ENCODE data around the gene SNUPN. TPM values are rescaled to one million over a fixed set of nuclear protein-coding genes. Genes with fewer than 3 reads are reported as not detected.
A peak's percentile ranks its signal among the peaks of the same experiment; 100 is the strongest.

Gene SNUPN
- 36.0 and 41.4 TPM in 2 replicates for total RNA-seq (2014; rRNA removed; shearing (Covaris generic))

GRCh38 chr15:75625542-75626347, at the start of gene SNUPN:
SNUPN (minus strand) TSS chr15:75625725; CDS start chr15:75621051, 4,674 bp downstream.
- peak; percentile 96 for DNase-seq (ENCODE audit: low read depth)

- no peak for DNase-seq (ENCODE audit: low read depth)
These were observed 48.8 kb upstream of the SNUPN start for GRCh38 chr15:75674366-75674765.

- peak; percentile 89 for DNase-seq (ENCODE audit: low read depth)
These were observed 48.1 kb upstream of the SNUPN start for GRCh38 chr15:75673426-75674235.

GRCh38 chr15:75672646-75673425, 47.3 kb upstream of the SNUPN start:
- peak; percentile 88 for DNase-seq (ENCODE audit: low read depth)

GRCh38 chr15:75671730-75672602, 46.4 kb upstream of the SNUPN start:
- DNase-seq (ENCODE audit: low read depth) = no peak

GRCh38 chr15:75669879-75670212, 44.3 kb upstream of the SNUPN start:
- DNase-seq (ENCODE audit: low read depth) = no peak

- peak; percentile 76 for DNase-seq (ENCODE audit: low read depth)
These were observed 43.8 kb upstream of the SNUPN start for GRCh38 chr15:75669191-75669878.

- DNase-seq (ENCODE audit: low read depth) = peak; percentile 99
These were observed 41.4 kb upstream of the SNUPN start for GRCh38 chr15:75666823-75667501.

- DNase-seq (ENCODE audit: low read depth) = no peak
These were observed 38.5 kb upstream of the SNUPN start for GRCh38 chr15:75663931-75664421.

- no peak for DNase-seq (ENCODE audit: low read depth)
These were observed 37.4 kb upstream of the SNUPN start for GRCh38 chr15:75662823-75663519.

- DNase-seq (ENCODE audit: low read depth) = no peak
These were observed 36.2 kb upstream of the SNUPN start for GRCh38 chr15:75661756-75662140.

GRCh38 chr15:75661100-75661755, 35.7 kb upstream of the SNUPN start:
- DNase-seq (ENCODE audit: low read depth) = peak; percentile 96

- DNase-seq (ENCODE audit: low read depth) = peak; percentile 39
These were observed 34.6 kb upstream of the SNUPN start for GRCh38 chr15:75659928-75660645.

GRCh38 chr15:75659141-75659771, 33.7 kb upstream of the SNUPN start:
- no peak for DNase-seq (ENCODE audit: low read depth)

GRCh38 chr15:75656813-75657212, 31.3 kb upstream of the SNUPN start:
- DNase-seq (ENCODE audit: low read depth) = no peak

GRCh38 chr15:75656331-75656730, 30.8 kb upstream of the SNUPN start:
- DNase-seq (ENCODE audit: low read depth) = no peak

GRCh38 chr15:75655931-75656330, 30.4 kb upstream of the SNUPN start:
- no peak for DNase-seq (ENCODE audit: low read depth)

Data from Daoy (cell line).